Adrenal gland (tissue), 12 donors: ENCODE data around the gene ITPRID1. TPM values are rescaled to one million over a fixed set of nuclear protein-coding genes. Genes with fewer than 3 reads are reported as not detected.

ENCODE experiments used
- DNase-seq, 7 donors: peaks; one replicate each; pipeline ENCODE4 v3.0.0-alpha.2; 2019 to 2020
- H3K27ac ChIP-seq, 5 donors: fragments of 200-600 bp; sonication (generic) in 4 of 5; 1 replicate in 3 of 5; 2 replicates in 2 of 5; pipeline versions ENCODE4 v1.5.1 to v1.8.0; 2016 to 2020; ENCODE audit warnings: mild to moderate bottlenecking in 1 of 5
- H3K27me3 ChIP-seq: fragments of 200-600 bp; 2 replicates; pipeline ENCODE4 v1.8.0; 2021
- H3K36me3 ChIP-seq, 2 donors: fragments of 200-600 bp; replicated peaks in 1 of 2; 1 replicate in 1 of 2; 2 replicates in 1 of 2; pipeline versions ENCODE4 v1.5.1 to v1.8.0; 2018 to 2022
- H3K4me1 ChIP-seq, 2 donors: fragments of 200-600 bp; replicated peaks in 1 of 2; 1 replicate in 1 of 2; 2 replicates in 1 of 2; pipeline versions ENCODE4 v1.5.1 to v1.8.0; 2018 to 2021
- H3K4me3 ChIP-seq, 4 donors: fragments of 200-600 bp; sonication (generic) in 3 of 4; one replicate each; pipeline ENCODE4 v1.5.1; 2016 to 2018
- H3K9me3 ChIP-seq, 3 donors: fragments of 200-600 bp; sonication (generic) in 1 of 3; replicated peaks in 1 of 3; 1 replicate in 2 of 3; 2 replicates in 1 of 3; pipeline versions ENCODE4 v1.5.1 to v1.8.0; 2016 to 2021
- POLR2A ChIP-seq, 2 donors: fragments of 450-650 bp; IDR thresholded peaks; one replicate each; pipeline ENCODE4 v1.6.1; 2017; ENCODE audit warnings: antibody characterized with exemption in 2 of 2, mild to moderate bottlenecking in 2 of 2, moderate library complexity in 1 of 2
- WGBS, 4 donors: extraction: QIAGEN DNeasy Blood & Tissue Kit in 2 of 4; methylation state at CpG; one replicate each; pipeline versions ENCODE4 v1.1.5 to v1.1.7; 2013 to 2017; 5-methylcytosine and 5-hydroxymethylcytosine counted together
- intact Hi-C, 2 donors: fragments of 100-400 bp; cut with DNase I; formaldehyde crosslinking; loops; one replicate each; pipeline versions ENCODE4 v1.14.1 to v1.15.0; 2022 to 2023
- polyA plus RNA-seq, 3 donors: library from polyadenylated mRNA; stranded (reverse); fragments of 200-250 nt in 2 of 3; fragments of 350-450 nt in 1 of 3; fragmentation: Illumina TruSeq in 1 of 3; extraction: RNeasy Lipid Tissue Mini Kit (QIAGEN cat#74804) in 1 of 3; gene quantifications; one replicate each; pipeline ENCODE4 v1.2.3, GENCODE V29; 2013 to 2014
- total RNA-seq, 9 donors: library from RNA; depleted of rRNA in 4 of 9; stranded (reverse); fragments of >200 nt in 4 of 9; fragments of 120-200 nt in 1 of 9; fragmentation: NEBNext Ultra II Directional in 1 of 9; extraction: Animal tissue kit (Norgen Biotek cat#: 25700) in 1 of 9; gene quantifications; one replicate each; pipeline versions ENCODE4 v1.1.0 to v1.2.4, GENCODE V29; 2013 to 2023
- TF ChIP-seq, protein P1 (sequence below), 6 experiments: fragments of 450-650 bp in 4 of 6; fragments of 200-600 bp in 2 of 6; sonication (generic) in 1 of 6; IDR thresholded peaks; 1 replicate in 5 of 6; 2 replicates in 1 of 6; pipeline versions ENCODE4 v1.5.1 to v1.8.0; 2016 to 2021; ENCODE audit warnings: antibody characterized with exemption in 6 of 6, mild to moderate bottlenecking in 2 of 6, moderate library complexity in 1 of 6
- donor health status: healthy with polysubstance abuse.
- donor health status: Bipolar disorder and iron deficiency.
- donor health status: DM: yes; HTN: yes; CAD: no.
- donor health status: DM: no; HTN: no; CAD: no.
- donor health status: DM: no; HTN: no; CAD: no.
- donor health status: DM: yes; HTN: yes; CAD: no.

ITPRID1 gene
- total and polyA plus RNA-seq, 12 donors, result 0.06 TPM; not detected in 11

DNA sequence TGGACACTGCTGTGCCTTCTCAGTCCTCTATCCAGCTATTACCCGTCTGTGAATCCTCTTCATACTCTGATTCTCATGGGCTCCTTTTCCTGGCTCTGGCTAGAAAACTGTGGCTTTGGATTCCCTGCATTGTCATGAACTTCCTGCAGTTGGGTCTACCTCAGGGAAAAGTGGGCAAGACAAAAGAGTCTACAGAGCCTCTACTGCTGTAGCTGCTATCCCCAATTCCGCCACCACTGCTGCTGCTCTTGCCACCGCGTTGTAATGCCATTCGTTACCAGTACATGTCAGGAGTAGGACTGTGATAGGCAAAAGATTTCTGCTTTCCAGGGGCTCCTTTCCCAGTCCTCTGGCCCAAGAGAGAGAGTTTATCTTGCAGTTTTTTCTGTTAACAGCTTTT is 149.2 kb downstream of the ITPRID1 start:
- WGBS, 4 donors, result 63 to 76% (median 71%) methylated on average over 5 of the region's 5 CpGs
- Histone ChIP-seq H3K4me3 (no peak overlapping the region), H3K4me1 (no peaks in the 10 kb centered on the region), H3K27ac (no peak overlapping the region), H3K27me3 (no peaks in the 10 kb centered on the region), H3K36me3 (no peaks in the 10 kb centered on the region), H3K9me3 (no peaks in the 10 kb centered on the region)
- intact Hi-C loops, result no loop called here
- TF ChIP-seq, protein P1, sequence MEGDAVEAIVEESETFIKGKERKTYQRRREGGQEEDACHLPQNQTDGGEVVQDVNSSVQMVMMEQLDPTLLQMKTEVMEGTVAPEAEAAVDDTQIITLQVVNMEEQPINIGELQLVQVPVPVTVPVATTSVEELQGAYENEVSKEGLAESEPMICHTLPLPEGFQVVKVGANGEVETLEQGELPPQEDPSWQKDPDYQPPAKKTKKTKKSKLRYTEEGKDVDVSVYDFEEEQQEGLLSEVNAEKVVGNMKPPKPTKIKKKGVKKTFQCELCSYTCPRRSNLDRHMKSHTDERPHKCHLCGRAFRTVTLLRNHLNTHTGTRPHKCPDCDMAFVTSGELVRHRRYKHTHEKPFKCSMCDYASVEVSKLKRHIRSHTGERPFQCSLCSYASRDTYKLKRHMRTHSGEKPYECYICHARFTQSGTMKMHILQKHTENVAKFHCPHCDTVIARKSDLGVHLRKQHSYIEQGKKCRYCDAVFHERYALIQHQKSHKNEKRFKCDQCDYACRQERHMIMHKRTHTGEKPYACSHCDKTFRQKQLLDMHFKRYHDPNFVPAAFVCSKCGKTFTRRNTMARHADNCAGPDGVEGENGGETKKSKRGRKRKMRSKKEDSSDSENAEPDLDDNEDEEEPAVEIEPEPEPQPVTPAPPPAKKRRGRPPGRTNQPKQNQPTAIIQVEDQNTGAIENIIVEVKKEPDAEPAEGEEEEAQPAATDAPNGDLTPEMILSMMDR (IDR thresholded peaks at IDR 0.05), result no peak
- TF ChIP-seq POLR2A (IDR thresholded peaks at IDR 0.05), result no peak
- no peak for DNase-seq

DNA sequence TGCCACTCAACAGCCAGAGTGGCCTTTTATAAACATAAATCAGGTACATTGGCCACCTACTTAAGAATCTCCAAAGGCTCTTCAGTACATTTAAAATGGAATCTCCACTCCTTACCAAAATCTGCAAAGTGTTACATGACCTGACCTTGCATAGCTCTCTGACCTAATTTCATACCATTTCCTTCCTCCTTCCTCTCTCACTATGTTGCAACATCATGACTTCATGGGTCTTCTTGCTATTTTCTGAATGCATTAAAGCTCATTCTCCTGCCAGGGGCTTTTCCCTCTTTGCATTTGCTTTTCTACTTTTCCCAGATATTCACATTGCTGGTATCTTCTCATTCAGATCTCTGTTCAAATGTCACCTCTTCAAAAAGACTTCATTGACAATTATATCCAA is 151.0 kb downstream of the ITPRID1 start:
- intact Hi-C loops, result no loop called here
- no peak overlapping the region for H3K4me3 ChIP-seq

DNA sequence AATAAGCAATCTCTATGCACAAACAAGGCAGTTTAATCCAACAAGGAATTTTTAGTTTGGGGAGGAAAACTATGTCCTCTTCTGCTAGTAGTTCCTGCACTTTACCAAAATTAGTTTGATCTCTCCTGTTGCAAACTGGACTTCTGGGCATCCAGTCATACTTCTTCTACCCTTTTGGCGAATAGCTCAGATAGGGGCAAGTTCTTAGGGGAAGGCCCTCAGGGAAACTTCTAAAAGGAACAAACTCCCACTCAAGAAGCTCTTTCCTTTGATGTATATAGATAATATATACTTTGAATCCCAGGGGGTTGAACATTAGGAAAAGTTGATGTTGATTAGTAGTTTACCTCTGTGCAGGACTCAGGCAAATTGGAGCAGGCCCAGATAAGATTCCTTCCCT is 151.7 kb downstream of the ITPRID1 start:
- no peak for DNase-seq
- no peaks in the 10 kb centered on the region for H3K36me3 ChIP-seq
- no peak overlapping the region for H3K27ac ChIP-seq
- H3K27me3 ChIP-seq, result no peaks in the 10 kb centered on the region
- H3K9me3 ChIP-seq, result no peaks in the 10 kb centered on the region
- H3K4me1 ChIP-seq, result no peaks in the 10 kb centered on the region
- H3K4me3 ChIP-seq, result no peak overlapping the region
- no peak for TF ChIP-seq POLR2A (IDR thresholded peaks at IDR 0.05)
- TF ChIP-seq, protein P1 (IDR thresholded peaks at IDR 0.05), result no peak
- intact Hi-C loops, result no loop called here
- WGBS, 4 donors, result 53 to 84% (median 74%) methylated on average over 1 of the region's 1 CpG

More for the DNA sequence above, 151.0 kb downstream of the ITPRID1 start:
- no peak for TF ChIP-seq POLR2A (IDR thresholded peaks at IDR 0.05)
- no peak for DNase-seq
- no peaks in the 10 kb centered on the region for H3K9me3 ChIP-seq
- H3K27ac ChIP-seq, result no peak overlapping the region
- no peaks in the 10 kb centered on the region for H3K36me3 ChIP-seq
- no peaks in the 10 kb centered on the region for H3K4me1 ChIP-seq
- H3K27me3 ChIP-seq, result no peaks in the 10 kb centered on the region

DNA sequence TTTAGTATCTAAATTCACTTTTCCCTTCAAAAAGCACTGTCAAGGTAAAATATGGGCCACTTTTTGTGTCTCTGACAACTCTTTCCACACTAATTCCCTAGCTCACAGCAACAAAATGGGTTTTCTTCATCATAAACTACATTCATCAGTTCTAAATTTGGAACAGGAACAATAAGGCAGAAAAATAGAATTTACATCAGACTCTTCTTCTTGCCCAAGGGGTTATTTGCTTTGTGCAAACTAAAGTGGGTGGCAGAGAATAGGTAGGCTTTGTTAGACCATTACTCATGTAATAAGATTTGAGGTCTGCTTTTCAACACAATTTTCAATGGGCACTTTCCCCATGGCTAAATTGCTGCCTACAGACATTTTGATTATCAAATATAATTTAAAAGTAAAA is 155.6 kb downstream of the ITPRID1 start:
- H3K4me1 ChIP-seq, result no peaks in the 10 kb centered on the region
- H3K9me3 ChIP-seq, result no peaks in the 10 kb centered on the region
- no peaks in the 10 kb centered on the region for H3K27me3 ChIP-seq
- DNase-seq, result no peak
- no peak for TF ChIP-seq POLR2A (IDR thresholded peaks at IDR 0.05)
- TF ChIP-seq, protein P1 (IDR thresholded peaks at IDR 0.05), result no peak
- H3K36me3 ChIP-seq, result no peaks in the 10 kb centered on the region
- intact Hi-C loops, result no loop called here
- H3K27ac ChIP-seq, result no peak overlapping the region
- no peak overlapping the region for H3K4me3 ChIP-seq

DNA sequence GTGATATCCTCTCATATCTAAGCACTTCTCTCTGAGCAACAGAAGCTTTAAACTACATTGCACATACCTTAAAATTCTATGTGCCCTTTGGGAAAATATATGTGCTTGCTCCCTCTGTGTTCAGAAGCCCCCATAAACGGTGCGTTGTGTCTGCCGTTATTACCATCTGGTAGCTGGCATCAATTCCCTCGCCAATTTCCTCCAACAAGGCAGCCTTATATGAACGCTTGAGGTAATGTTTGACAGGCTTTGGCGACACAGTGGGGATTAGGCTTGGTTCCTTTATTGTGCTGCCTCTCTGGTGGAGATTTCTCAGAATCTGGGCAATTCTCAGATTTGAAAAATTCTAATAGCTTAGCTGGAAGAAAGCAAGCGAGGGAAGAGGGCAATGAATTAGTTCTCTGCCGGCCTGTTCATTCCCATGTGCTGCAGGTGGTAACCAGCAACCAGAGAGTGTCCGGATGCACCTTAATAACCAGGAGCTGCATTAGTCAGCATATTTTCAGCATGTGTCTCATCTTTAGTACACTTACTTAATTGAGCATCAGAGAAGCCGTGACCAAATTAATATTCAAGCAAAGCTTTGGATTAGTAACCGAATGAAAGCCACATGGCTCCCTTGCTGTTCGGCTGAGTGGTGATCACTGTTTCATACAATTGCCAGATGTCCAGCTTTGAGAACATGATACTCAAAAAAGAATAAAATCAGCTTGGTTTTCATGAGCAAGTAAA is 165.8 kb downstream of the ITPRID1 start:
- no peak overlapping the region for H3K27ac ChIP-seq
- WGBS, 4 donors, result 79 to 90% (median 84%) methylated on average over 12 of the region's 12 CpGs
- H3K4me1 ChIP-seq, result no peaks in the 10 kb centered on the region
- H3K27me3 ChIP-seq, result no peaks in the 10 kb centered on the region
- TF ChIP-seq, protein P1 (IDR thresholded peaks at IDR 0.05), result no peak
- no peak for TF ChIP-seq POLR2A (IDR thresholded peaks at IDR 0.05)
- H3K36me3 ChIP-seq, result no peaks in the 10 kb centered on the region
- intact Hi-C loops, result no loop called here
- no peaks in the 10 kb centered on the region for H3K9me3 ChIP-seq
- DNase-seq, result no peak
- H3K4me3 ChIP-seq, result no peak overlapping the region
